Right forelimb (tissue), 1 donor: ENCODE measurements around the gene KLHL26.

Experiments
- DNase-seq: peaks from one replicate; pipeline ENCODE4 v3.0.0-alpha.2; 2018

Gene KLHL26

DNA sequence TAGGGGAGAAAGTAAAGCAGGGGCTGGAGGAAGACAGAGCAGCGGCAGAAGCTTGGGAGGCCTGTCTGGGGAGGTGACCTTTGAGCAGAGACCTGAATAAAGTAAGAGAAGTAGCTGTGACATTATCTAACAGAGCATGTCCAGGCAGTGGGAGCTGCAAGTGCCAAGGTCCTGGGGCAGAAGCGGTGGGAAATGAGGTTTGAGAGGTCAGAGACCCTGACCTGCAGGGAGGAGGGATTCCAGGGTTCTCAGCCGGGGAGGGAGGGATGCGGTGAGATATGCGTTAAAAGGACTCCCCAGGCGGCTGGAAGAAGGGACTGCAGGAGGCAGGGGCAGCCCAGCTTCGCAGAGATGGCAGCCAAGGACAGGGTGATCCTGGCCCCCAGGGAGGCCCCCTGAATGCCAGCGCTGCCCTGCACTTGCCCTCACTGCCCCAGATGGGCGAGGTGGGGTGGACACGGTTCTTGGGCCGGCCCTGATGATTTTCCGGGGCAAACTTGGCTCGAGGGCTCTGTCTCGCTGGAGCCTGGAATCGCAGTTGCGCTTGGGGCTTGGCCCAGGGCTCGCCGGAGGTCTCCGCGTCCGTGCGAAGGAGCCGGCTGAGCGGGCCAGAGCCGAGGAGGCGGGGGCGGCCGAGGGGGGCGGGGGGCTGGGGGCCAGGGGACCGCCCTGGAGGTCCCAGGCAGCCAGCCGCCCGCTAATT, 33.4 kb upstream of the KLHL26 start:
- DNase-seq: no peak

DNA sequence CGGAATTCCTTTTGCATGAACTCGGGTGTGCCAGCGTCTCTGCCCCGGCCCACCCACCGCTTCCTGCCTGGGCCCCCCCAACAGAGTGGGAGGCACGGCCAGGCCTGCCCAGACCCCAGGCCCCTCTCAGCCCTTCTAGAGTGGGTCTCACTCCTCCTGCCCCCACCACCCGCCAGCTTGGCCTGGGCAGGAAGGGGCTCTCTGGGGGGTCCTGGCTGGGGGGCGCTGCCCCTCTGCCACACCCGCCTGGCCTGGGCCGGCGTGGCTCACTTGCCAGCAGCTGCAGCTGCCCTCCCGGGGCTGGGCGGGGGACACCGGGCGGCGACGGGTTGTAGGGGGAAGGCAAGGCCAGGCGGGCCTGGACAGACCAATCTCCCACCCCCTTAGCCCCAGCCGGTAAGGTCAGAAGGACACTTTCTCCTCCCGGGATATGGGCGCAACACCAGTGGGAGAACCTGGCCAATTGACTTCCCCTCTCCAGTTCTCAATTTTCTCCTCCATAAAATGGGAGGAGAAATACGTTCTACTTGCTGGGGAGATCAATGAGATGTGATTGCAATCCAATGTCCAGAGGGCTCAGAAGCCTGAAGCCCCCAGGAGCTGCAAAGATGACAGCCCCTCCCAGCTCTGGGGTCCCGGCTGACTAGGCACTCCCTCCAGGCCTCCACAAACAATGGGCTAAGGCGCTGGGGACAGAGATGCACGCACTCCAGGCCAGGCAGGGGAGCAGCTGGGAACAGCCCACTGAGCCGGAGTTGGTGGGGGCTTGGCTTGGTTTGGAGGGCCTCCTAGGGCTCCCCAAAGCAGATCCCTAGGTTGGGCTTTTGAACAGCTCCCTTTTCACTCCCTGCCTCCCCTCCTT, 32.6 kb upstream of the KLHL26 start:
- DNase-seq: no peak

GRCh38 chr19:18604820-18605159, 32.0 kb upstream of the KLHL26 start:
- DNase-seq: no peak

DNA sequence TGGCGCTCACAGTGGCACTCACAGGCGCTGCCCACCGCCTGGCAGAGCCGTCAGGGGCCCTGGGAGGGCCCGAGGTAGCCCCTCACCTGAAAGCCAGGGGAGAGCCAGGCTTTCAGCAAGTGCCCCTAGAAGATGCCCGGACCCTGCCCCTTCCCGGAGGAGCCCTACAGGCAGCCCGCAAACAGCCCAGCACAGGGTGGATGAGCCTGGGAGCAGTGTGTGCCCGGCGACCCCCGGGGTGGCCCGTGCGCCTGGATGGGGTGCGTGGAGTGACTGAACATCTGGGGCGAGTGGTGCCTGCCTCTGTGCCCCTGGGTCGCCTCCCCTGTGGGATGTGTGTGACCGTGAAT, 31.7 kb upstream of the KLHL26 start:
- DNase-seq: no peak

DNA sequence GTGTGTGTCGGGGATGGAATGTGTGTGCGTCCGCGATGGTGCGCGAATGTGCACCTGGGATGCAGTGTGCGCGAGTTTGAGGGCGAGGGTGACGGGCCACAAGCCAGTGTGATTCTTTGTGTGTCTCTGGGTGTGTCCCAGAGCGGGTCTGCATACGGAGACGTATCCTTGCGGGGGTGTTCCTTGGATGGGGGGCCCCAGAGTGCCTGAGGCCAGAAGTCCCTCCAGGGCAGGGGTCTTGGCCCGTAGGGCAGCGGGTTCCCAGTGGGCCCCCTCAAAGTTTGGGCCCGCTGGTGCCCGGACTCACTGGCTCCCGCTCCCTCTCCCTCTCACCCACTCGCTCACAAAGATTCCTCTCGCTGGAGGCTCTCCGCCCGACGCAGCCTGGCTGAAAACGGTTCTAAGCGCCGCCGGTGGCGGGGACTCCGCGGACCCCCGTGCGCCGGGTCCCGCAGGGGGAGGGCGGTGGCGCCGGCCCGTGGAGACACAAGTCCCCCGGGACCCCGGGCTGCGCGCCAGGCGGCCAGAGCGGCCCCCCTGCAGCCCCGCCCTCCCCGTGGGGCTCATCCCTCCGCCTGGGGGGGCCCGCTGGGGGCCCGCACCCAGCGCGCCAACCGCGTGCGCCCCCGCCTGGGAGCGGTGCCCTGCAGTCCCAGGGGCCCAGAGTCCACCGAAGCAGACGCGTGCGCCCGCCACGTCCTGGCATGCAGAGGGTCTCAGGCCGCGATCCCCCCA, 31.1 kb upstream of the KLHL26 start:
- DNase-seq: no peak

DNA sequence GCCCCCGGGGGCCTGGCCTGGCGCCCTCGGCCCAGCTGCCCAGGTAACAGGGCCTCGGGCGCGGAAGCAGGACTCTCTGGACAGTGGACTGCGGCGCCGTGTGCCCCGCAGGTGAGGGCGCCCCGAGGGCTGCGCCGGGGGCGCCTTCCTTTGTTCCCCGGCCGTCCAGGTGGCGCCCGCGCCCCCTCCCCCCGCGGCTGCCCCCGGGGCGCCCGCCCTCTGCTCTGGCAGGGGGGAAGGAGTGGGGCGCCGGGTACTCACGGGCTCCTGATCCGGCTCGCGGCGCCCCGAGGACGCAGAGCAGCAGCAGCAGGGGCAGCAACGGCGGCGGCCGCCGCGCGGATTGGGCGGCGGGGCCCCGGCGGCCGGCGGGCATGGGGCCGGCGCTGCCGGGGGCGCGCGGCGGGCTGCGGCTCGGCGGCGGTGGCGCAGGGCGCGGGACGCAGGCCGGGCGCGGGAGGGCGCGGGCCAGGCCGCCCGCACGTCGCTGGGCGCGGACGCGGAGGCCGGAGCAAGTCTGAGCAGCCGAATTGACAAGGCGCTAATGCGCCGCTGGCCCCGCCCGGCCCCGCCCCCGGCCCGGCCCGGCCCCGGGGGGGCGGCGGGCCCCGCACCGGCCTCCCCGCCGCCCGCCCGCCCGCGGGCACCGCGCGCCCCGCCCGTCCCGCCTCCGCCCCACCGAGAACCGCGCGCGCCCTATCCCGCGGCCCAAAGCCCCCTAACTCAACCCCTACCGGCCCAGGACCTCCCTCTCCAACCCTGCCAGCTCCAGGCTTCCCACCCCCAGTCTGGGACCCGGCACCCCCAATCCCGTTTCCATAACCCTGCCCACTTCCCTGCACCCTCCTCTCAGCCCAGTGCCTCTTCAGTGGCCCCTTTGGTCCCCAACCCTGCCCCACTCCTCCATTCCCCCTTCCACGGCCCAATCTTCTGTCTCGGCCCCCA, 30.3 kb upstream of the KLHL26 start, which contains the start of gene CRLF1:
TSS of gene CRLF1 (minus strand) at position 519 of the 945 bp plus-strand sequence. CDS start at position 376, 143 bp downstream.
- no peak for DNase-seq

GRCh38 chr19:18607226-18608101, 29.4 kb upstream of the KLHL26 start:
- DNase-seq: no peak

DNA sequence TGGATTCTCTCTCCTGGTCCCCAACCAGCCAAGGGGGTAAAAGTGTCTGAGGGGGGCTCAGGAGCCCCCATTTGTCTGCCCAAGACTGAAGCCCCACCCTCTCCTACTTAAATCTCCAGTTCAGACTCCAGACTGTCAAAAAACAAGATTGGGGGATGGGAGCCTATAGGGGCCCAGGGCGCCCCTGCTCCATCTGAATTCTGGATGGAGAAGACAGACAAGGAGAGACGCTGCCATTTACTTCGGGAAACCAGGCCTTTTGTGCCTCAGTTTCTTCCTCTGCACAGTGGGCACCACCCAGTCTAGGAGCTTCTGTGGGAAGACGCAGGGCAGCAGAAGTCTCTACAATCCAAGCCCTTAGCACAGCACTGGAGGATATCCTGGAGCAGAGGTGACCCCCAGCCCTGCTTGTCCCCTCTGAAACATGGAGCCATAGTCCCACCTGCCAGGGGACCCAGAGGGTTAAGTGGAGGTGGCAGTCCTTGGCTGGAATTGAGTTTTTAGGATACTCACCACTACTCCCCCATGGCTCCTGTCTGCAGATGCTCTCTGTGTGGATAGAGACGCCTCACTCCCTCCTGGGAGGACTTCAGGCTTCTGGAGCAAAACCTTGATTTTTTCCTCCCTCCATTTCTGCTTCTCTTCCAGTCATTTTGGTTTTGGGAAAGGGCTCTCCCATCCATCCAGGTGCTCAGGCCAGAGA, 28.6 kb upstream of the KLHL26 start:
- DNase-seq: no peak

DNA sequence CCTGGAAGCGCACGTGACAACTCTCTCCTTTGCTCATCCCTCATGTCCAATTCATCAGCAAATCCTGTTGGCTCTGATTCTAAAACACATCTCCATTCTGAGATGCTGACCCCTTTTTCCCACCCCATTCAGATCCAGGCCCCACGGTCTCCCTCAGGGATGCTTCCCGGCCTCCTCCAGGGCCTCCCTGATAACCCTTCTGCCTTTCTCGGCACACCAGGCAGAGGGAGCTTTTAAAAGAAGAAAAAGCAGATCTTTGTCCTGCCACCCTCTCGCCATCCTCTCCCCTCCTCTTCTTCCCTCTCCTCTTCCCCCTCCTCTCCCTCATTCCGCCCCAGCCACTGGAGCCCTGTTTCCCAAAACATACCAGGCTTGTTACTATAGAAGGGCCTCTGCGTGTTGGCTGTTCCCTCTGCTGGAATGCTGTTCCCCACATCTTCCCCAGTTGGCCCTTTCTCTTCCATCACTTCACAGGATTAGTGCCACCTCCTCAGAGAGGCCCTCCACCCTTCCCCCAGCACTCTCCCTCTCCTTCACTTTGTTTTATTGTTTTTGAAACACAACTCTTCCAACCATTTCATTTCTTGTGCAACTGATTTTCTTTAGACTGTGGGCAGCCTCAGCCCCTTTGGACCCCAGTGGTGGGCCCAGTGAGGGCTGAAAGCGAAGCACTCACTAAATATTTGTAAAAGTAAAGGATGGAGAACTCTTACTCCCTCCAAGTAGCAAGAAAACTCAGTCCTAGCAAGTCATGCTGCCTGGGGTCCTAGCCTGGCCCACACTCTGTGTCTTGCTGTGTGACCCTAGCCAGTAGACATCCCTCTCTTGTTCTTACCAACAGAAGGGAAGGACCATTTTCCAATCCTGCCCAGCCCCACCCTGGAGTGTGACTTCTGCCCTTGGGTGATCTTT, 27.8 kb upstream of the KLHL26 start:
- no peak for DNase-seq

- DNase-seq: no peak
Observed at GRCh38 chr19:18609717-18610051, 27.1 kb upstream of the KLHL26 start.

- no peak for DNase-seq
Observed at GRCh38 chr19:18610245-18610555, 26.6 kb upstream of the KLHL26 start.

DNA sequence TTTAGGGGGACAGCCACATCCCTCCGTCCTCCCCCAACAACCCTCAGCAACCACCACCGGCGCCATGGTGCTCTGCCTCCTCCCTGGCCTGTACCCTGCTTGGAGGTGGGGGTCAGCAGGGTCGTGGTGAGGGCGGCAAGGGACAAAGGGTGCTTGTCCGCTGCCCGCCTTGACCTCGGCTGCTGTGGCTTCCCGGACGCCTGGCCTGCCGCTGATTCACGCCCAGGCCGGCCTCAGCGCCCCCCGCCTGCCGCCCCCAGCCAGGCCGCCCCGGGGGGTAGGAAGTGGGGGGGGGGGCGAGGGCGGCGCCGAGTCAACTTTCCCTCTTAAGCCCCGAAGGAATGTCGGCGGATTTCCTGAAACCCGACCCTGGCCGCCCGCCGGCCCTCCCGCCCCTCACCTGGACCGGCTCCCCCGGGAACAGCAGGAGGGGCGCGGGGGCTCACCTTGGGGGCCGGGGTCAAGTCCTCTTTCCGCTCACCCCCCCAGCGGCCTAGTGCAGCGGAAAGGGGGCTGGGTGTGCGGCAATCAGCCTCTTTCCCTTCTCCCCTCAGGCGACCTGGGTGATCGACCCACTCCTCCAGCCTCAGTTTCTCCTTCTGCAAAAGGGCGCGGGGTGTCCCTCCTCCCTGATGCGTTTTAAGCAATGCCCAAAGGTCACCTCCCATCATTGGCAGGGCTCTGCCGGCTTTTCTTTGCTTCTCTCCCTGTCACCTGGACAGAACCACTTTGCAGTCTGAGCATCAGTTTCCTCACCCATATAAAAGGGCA, 26.1 kb upstream of the KLHL26 start:
- DNase-seq: no peak

GRCh38 chr19:18611327-18612050, 25.3 kb upstream of the KLHL26 start:
- no peak for DNase-seq

- no peak for DNase-seq
Observed at GRCh38 chr19:18612051-18612771, 24.6 kb upstream of the KLHL26 start.

GRCh38 chr19:18612772-18613588, 23.8 kb upstream of the KLHL26 start, which contains the start of gene TMEM59L:
Gene TMEM59L, plus strand, starts transcription at chr19:18612870. Its CDS starts 89 bp downstream, at chr19:18612959.
- no peak for DNase-seq

DNA sequence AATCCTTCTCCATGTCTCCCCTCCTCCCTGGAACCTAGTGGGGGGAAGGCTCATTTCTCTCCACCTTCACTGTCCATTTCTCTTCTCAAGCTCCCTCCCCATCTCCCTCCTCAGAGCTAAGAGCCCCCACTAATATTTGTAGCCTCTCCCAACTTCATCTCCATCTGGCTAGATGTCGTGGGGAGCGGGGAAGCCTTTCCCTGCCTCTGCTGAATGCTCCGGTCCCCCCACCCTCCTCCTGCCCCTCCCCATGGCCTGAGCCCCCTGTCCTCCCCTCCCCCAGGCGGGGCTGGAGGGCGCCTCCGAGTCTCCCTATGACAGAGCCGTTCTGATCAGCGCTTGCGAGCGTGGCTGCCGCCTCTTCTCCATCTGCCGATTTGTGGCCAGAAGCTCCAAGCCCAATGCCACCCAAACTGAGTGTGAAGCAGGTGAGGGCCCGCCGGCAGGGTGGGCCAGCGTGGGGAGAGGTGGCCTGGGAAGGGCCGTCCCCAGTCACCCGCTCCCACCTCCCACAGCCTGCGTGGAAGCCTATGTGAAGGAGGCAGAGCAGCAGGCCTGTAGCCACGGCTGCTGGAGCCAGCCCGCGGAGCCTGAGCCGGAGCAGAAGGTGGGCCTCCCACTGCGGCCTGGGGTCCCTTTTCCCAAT, 23.1 kb upstream of the KLHL26 start:
- DNase-seq: no peak
